Measurements from ENCODE around the gene CUL1.

DNA sequence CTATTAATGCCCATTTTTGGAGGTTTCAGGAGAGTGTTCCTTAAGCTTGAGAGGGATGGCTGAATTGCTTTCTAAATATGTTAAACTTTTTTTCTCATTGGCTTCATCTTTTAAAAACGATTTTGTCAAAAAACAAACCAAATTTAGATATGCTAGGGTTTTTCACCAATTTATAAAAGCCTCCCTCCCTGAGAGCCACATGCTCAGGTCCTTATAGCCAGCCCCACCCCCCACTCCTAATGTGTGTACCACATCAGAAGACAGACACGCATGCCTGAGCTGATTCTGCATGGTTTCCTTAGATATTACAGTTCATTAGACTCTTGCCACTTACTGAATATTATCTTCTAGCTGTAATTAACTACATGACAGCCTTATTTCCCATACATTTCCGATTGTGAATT is 2.0 kb downstream of the CUL1 start:
- TF ChIP-seq TEAD4 (IDR thresholded peaks at IDR 0.05) (no peak), TAF1 (IDR thresholded peaks at IDR 0.05; ENCODE audit: low read depth) (no peak), EP300 (IDR thresholded peaks at IDR 0.05; ENCODE audit: borderline replicate concordance) (no peak), CREB1 (IDR thresholded peaks at IDR 0.05; ENCODE audit: low read depth) (no peak), USF1 (IDR thresholded peaks at IDR 0.05) (no peak), FOXM1 (IDR thresholded peaks at IDR 0.05; ENCODE audit: borderline replicate concordance, low read depth) (no peak), EGR1 (IDR thresholded peaks at IDR 0.05) (no peak), TCF12 (IDR thresholded peaks at IDR 0.05; ENCODE audit: low read depth) (no peak), CEBPB (IDR thresholded peaks at IDR 0.05) (no peak)
- TF ChIP-seq, protein P1, sequence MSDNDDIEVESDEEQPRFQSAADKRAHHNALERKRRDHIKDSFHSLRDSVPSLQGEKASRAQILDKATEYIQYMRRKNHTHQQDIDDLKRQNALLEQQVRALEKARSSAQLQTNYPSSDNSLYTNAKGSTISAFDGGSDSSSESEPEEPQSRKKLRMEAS (IDR thresholded peaks at IDR 0.05): peak; percentile 17; the same call in 1 of the 2 replicates
- TF ChIP-seq, protein P2, sequence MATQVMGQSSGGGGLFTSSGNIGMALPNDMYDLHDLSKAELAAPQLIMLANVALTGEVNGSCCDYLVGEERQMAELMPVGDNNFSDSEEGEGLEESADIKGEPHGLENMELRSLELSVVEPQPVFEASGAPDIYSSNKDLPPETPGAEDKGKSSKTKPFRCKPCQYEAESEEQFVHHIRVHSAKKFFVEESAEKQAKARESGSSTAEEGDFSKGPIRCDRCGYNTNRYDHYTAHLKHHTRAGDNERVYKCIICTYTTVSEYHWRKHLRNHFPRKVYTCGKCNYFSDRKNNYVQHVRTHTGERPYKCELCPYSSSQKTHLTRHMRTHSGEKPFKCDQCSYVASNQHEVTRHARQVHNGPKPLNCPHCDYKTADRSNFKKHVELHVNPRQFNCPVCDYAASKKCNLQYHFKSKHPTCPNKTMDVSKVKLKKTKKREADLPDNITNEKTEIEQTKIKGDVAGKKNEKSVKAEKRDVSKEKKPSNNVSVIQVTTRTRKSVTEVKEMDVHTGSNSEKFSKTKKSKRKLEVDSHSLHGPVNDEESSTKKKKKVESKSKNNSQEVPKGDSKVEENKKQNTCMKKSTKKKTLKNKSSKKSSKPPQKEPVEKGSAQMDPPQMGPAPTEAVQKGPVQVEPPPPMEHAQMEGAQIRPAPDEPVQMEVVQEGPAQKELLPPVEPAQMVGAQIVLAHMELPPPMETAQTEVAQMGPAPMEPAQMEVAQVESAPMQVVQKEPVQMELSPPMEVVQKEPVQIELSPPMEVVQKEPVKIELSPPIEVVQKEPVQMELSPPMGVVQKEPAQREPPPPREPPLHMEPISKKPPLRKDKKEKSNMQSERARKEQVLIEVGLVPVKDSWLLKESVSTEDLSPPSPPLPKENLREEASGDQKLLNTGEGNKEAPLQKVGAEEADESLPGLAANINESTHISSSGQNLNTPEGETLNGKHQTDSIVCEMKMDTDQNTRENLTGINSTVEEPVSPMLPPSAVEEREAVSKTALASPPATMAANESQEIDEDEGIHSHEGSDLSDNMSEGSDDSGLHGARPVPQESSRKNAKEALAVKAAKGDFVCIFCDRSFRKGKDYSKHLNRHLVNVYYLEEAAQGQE (IDR thresholded peaks at IDR 0.05; ENCODE audit: low read depth): no peak
